Body of pancreas (tissue), 4 donors: Measurements from ENCODE around the gene ALG11. TPM values are rescaled to one million over a fixed set of nuclear protein-coding genes. Genes with fewer than 3 reads are reported as not detected.
"Not testable (repeated sequence)": the region's sequence is repeated elsewhere in the genome, so short reads cannot be mapped to it uniquely, and the experiment has no call there.

Source experiments
- ATAC-seq: fragments of 150-250 bp; one replicate; pipeline ENCODE4 v1.9.1; 2016
- DNase-seq, 4 donors: peaks; one replicate each; pipeline ENCODE4 v3.0.0-alpha.2; 2019
- H3K27ac ChIP-seq, 4 donors: fragments of 200-600 bp; sonication (generic); 1 replicate in 3 of 4; 2 replicates in 1 of 4; pipeline versions ENCODE4 v1.5.1 to v1.6.1; 2016 to 2019; ENCODE audit warnings: mild to moderate bottlenecking in 1 of 4, mixed read lengths in 1 of 4, moderate library complexity in 1 of 4
- H3K27me3 ChIP-seq, 2 donors: fragments of 200-600 bp; sonication (generic); one replicate each; pipeline ENCODE4 v1.6.0; 2016; ENCODE audit warnings: mild to moderate bottlenecking in 1 of 2
- H3K36me3 ChIP-seq, 2 donors: fragments of 200-600 bp; sonication (generic); replicated peaks in 1 of 2; 2 replicates each; pipeline ENCODE4 v1.5.1; 2016; ENCODE audit warnings: low read depth in 2 of 2; ENCODE audit not compliant: insufficient read depth in 1 of 2
- H3K4me1 ChIP-seq: fragments of 200-600 bp; sonication (generic); one replicate; pipeline ENCODE4 v1.6.0; 2016
- H3K4me3 ChIP-seq, 2 donors: fragments of 200-600 bp; sonication (generic); 1 replicate in 1 of 2; 2 replicates in 1 of 2; pipeline ENCODE4 v1.5.1; 2016 to 2019
- H3K9me3 ChIP-seq, 3 donors: fragments of 200-600 bp; sonication (generic); 1 replicate in 2 of 3; 2 replicates in 1 of 3; pipeline ENCODE4 v1.5.1; 2016
- POLR2A ChIP-seq, 3 donors: fragments of 450-650 bp; IDR thresholded peaks; one replicate each; pipeline ENCODE4 v1.6.1; 2016; ENCODE audit warnings: antibody characterized with exemption in 3 of 3, mild to moderate bottlenecking in 2 of 3
- WGBS, 2 donors: methylation state at CpG; one replicate each; pipeline ENCODE4 v1.1.5; 2017; 5-methylcytosine and 5-hydroxymethylcytosine counted together
- intact Hi-C: fragments of 100-400 bp; cut with DNase I; formaldehyde crosslinking; loops from one replicate; pipeline ENCODE4 v1.15.1; 2023
- total RNA-seq, 2 donors: library from RNA; depleted of rRNA; stranded (reverse); fragments of >200 nt; gene quantifications; one replicate each; pipeline ENCODE4 v1.1.0, GENCODE V29; 2016
- TF ChIP-seq, protein P1 (sequence below), 7 experiments: fragments of 450-650 bp in 4 of 7; fragments of 200-600 bp in 3 of 7; sonication (generic) in 3 of 7; IDR thresholded peaks; one replicate each; pipeline ENCODE4 v1.5.1; 2016 to 2019; ENCODE audit warnings: antibody characterized with exemption in 7 of 7

The ALG11 gene
- total RNA-seq, 2 donors from 2014 or later = 9.2 to 16.1 TPM

DNA sequence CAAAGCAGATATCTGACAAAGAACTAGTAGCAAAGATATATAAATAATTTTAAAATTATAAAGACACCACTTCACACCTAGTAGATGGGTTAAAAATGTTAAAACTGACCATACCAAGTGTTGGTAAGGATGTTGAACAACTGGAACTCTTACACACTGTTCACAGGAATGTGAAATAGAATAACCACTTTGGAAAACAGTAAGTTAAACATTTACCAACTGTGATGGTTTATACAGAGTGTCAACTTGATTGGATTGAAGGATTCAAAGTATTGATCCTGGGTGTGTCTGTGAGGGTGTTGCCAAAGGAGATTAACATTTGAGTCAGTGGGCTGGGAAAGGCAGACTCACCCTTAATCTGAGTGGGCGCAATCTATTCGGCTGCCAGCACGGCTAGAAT is 31.5 kb downstream of the ALG11 start:
- no peak overlapping the region for H3K27ac ChIP-seq
- no peak for TF ChIP-seq POLR2A (IDR thresholded peaks at IDR 0.05)
- TF ChIP-seq, protein P1, sequence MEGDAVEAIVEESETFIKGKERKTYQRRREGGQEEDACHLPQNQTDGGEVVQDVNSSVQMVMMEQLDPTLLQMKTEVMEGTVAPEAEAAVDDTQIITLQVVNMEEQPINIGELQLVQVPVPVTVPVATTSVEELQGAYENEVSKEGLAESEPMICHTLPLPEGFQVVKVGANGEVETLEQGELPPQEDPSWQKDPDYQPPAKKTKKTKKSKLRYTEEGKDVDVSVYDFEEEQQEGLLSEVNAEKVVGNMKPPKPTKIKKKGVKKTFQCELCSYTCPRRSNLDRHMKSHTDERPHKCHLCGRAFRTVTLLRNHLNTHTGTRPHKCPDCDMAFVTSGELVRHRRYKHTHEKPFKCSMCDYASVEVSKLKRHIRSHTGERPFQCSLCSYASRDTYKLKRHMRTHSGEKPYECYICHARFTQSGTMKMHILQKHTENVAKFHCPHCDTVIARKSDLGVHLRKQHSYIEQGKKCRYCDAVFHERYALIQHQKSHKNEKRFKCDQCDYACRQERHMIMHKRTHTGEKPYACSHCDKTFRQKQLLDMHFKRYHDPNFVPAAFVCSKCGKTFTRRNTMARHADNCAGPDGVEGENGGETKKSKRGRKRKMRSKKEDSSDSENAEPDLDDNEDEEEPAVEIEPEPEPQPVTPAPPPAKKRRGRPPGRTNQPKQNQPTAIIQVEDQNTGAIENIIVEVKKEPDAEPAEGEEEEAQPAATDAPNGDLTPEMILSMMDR (IDR thresholded peaks at IDR 0.05) = no peak
- DNase-seq (no peak), ATAC-seq (no peak)
- WGBS, 2 donors = 84 to 97% methylated on average over 3 of the region's 3 CpGs
- no peaks in the 10 kb centered on the region for H3K4me1 ChIP-seq
- H3K4me3 ChIP-seq = no peak overlapping the region
- no peaks in the 10 kb centered on the region for H3K27me3 ChIP-seq
- H3K9me3 ChIP-seq = no peaks in the 10 kb centered on the region
- intact Hi-C loops = no loop called here
- H3K36me3 ChIP-seq = no peaks in the 10 kb centered on the region

GRCh38 chr13:52047463-52047862 is 35.3 kb downstream of the ALG11 start:
- H3K4me1 ChIP-seq = no peaks in the 10 kb centered on the region
- H3K27me3 ChIP-seq = no peaks in the 10 kb centered on the region
- TF ChIP-seq, protein P1 (IDR thresholded peaks at IDR 0.05) = no peak
- no peak for TF ChIP-seq POLR2A (IDR thresholded peaks at IDR 0.05)
- no peaks in the 10 kb centered on the region for H3K36me3 ChIP-seq
- WGBS, 2 donors = 91 to 93% methylated on average over 3 of the region's 3 CpGs
- no peak overlapping the region for H3K4me3 ChIP-seq
- intact Hi-C loops = no loop called here
- DNase-seq (no peak), ATAC-seq (no peak)
- H3K27ac ChIP-seq = no peak overlapping the region
- no peaks in the 10 kb centered on the region for H3K9me3 ChIP-seq

DNA sequence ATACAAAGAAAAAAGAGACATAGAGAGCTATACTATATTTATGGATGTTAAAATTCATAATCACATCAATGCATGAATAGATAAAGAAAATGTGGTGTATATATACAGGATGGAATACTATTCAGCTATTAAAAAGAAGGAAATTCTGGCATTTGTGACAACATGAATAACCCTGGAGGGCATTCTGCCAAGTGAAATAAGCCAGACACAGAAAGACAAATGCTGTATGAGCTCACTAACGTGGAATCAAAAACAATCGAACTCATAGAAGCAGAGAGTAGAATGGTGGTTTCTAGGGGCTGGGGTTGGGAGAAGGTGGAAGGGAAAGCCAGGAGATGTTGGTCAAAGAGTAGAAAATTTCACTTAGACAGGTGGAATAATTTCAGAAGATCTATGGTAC is 36.3 kb downstream of the ALG11 start:
- no peak for TF ChIP-seq POLR2A (IDR thresholded peaks at IDR 0.05)
- Histone ChIP-seq H3K9me3 (peaks cover 0 to 3% (median 0%) of the 10 kb centered on the region in 3 donors), H3K4me1 (no peaks in the 10 kb centered on the region), H3K27ac (no peak overlapping the region), H3K36me3 (no peaks in the 10 kb centered on the region), H3K27me3 (no peaks in the 10 kb centered on the region), H3K4me3 (no peak overlapping the region)
- ATAC-seq (no peak), DNase-seq (no peak)
- 42 to 61% methylated on average over 2 of the region's 2 CpGs for WGBS, 2 donors
- intact Hi-C loops = no loop called here

DNA sequence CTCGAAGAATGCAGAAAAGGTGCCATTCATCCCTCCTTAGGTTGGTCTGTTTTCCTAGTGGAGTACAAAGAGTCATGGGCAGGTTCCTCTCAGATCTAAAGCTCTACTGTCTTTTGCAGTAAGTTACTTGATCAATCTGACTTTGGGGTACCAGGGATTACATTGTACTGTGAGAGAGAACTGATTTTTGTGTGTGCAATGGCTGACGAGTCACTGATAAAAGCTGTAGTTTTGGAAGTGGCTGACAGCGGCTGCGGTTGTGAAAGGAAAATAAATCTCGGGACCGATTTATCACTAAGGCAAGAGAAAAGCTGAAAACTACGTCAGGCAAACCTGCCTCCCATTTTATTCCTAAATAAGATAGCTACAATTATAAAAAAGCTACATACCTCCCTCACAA is 39.2 kb downstream of the ALG11 start:
- WGBS, 2 donors = 55 to 61% methylated on average over 7 of the region's 7 CpGs
- Histone ChIP-seq H3K9me3 (peaks cover 0 to 3% (median 0%) of the 10 kb centered on the region in 3 donors), H3K27me3 (no peaks in the 10 kb centered on the region), H3K4me3 (no peak overlapping the region), H3K4me1 (no peaks in the 10 kb centered on the region), H3K27ac (no peak overlapping the region), H3K36me3 (no peaks in the 10 kb centered on the region)
- DNase-seq (no peak), ATAC-seq (no peak)
- TF ChIP-seq POLR2A (IDR thresholded peaks at IDR 0.05) = no peak
- TF ChIP-seq, protein P1 (IDR thresholded peaks at IDR 0.05) = no peak
- intact Hi-C loops = no loop called here

GRCh38 chr13:52053460-52053859 is 41.3 kb downstream of the ALG11 start:
- peaks cover 0 to 3% (median 0%) of the 10 kb centered on the region in 3 donors for H3K9me3 ChIP-seq
- H3K27ac ChIP-seq = no peak overlapping the region
- H3K4me1 ChIP-seq = no peaks in the 10 kb centered on the region
- no peak for TF ChIP-seq POLR2A (IDR thresholded peaks at IDR 0.05)
- TF ChIP-seq, protein P1 (IDR thresholded peaks at IDR 0.05) = no peak
- no peaks in the 10 kb centered on the region for H3K36me3 ChIP-seq
- H3K4me3 ChIP-seq = no peak overlapping the region
- WGBS, 2 donors = 84 to 89% methylated on average over 4 of the region's 4 CpGs
- intact Hi-C loops = no loop called here
- no peaks in the 10 kb centered on the region for H3K27me3 ChIP-seq
- no peak for DNase-seq
- ATAC-seq = no peak

DNA sequence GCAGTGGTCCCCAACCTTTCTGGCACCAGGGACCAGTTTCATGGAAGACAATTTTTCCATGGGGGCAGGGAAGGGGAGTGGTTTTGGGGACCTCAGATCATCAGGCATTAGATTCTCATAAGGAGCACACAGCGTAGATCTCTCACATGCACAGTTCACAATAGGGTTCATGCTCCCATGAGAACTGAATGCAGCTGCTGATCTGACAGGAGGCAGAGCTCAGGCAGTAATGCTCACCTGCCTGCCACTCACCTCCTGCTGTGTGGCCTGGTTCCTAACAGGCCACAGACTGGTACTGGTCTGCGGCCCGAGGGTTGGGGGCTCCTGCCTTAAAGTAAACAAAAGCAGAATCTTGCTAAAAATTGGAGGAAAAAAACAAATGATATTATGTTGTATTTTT is 48.9 kb downstream of the ALG11 start:
- H3K27ac ChIP-seq = peak overlapping the region in 2 of 4 donors; percentile 0 to 52

More for the DNA sequence above, 48.9 kb downstream of the ALG11 start:
- H3K27me3 ChIP-seq, H3K4me1 ChIP-seq, H3K4me3 ChIP-seq, DNase-seq, H3K9me3 ChIP-seq, ATAC-seq, H3K36me3 ChIP-seq, intact Hi-C loops: not testable (repeated sequence)
- WGBS, 2 donors = 71 to 86% methylated on average over 2 to 3 of the region's 3 CpGs
